Measurements from ENCODE around the gene TMEM109.

Gene TMEM109

DNA sequence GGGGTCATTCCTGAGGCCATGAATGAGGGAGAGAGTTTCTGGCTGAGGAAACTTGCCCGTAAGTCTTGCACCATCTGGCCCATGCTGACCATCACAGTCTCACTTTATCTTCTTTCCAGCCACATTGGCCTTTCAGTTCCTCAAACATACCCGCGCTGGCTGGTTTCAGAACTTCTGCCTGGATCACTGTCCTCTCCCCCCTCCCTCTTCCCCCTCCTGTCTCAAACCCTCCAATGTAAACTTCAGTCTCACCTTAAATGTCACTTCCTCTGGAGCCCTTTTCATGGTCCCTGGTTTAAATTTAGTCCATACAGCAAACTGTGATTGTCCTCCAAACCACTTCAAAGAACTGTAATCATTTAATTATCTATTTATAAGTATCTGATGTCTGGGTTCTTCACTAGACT lies 3.7 kb upstream of the TMEM109 start:
- H3K4me1 ChIP-seq: peaks cover 57% of the 10 kb centered on the region

DNA sequence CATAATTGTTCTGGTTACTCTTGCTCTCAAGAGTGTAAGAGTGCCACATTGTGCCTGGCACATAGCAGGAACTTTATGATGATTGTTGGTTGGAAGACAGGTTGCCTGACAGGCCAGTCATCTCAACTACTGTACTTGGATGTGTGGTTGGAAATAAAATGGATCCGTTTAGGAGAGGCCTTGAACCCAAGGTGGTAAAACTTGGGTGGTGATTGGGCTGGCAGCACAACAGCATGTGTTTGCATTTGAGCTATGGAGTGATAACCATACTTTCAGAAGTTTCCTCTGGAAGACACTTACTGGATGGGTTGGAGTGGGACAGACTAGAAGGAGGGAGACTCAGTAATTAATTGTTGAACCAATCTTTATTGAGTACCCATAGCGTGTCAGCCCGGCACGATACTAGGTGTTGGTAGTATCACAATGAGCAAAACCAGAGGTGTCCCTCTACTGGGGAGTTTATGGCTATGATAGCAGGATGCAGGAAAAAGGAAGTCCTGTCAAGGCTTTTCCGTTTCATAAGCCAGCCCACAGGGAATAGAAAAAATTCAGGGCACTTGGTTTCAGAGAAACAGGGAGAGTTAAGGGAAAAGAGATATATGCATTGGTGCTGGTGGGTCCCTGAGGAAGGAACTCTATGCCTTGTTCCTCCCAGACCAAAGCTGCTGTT lies 3.1 kb upstream of the TMEM109 start:
- no peak overlapping the region for H3K9ac ChIP-seq
- peaks cover 10% of the 10 kb centered on the region for H3K9me3 ChIP-seq
- no peaks in the 10 kb centered on the region for H3K36me3 ChIP-seq
- peaks cover 4% of the 10 kb centered on the region for H4K20me1 ChIP-seq
- H3K27ac ChIP-seq: peak overlapping the region; percentile 65
- peak overlapping the region; percentile 94 for H3K4me2 ChIP-seq
- no peaks in the 10 kb centered on the region for H3K27me3 ChIP-seq
- peaks cover 57% of the 10 kb centered on the region for H3K4me1 ChIP-seq
- 0 out of 2 replicates have a peak overlapping the region, but pooled peaks have one; percentile 12 for H3K4me3 ChIP-seq
- no peak for TF ChIP-seq Cebpa-rat (IDR thresholded peaks at IDR 0.05)

More for the DNA sequence above, 3.7 kb upstream of the TMEM109 start:
- 0 out of 2 replicates have a peak overlapping the region, but pooled peaks have one; percentile 0 for H3K4me3 ChIP-seq
- peaks cover 5% of the 10 kb centered on the region for H4K20me1 ChIP-seq
- H3K36me3 ChIP-seq: no peaks in the 10 kb centered on the region
- H3K9ac ChIP-seq: no peak overlapping the region
- H3K27ac ChIP-seq: peak overlapping the region; percentile 65
- H3K4me2 ChIP-seq: peak overlapping the region; percentile 94
- no peak for TF ChIP-seq Cebpa-rat (IDR thresholded peaks at IDR 0.05)
- peaks cover 10% of the 10 kb centered on the region for H3K9me3 ChIP-seq
- no peaks in the 10 kb centered on the region for H3K27me3 ChIP-seq

DNA sequence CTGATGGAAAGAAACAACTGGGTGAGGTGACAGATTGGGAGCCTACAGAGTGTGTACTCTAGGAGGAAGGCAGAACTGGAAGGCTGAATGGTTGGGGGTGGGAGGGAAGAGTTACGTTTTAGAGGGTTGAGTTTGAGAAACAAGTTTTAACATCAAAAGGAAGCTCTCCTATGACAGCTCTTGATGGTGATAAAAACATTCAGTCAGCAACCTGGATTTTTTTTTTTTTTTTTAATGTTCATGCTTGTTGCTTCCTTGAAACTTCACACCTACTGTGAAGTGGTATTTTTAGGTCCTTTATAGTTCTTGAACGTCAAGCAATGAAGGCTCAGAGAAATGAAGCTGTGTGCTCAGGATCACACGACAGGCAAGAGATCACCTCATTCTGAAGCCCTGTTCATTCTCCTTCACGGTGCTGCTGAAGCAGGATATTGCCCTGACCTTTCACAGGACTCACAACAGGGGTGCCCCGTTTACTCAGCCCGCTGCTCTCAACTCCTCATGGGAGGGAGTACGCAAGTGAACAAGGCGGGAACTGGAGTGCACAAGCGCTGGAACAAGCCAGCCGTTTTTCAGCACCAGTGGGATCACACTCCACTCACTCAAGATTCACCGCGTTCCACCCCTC lies 1.6 kb upstream of the TMEM109 start:
- Histone ChIP-seq H3K4me1 (peaks cover 63% of the 10 kb centered on the region), H3K4me3 (no peak overlapping the region), H3K36me3 (peaks cover 5% of the 10 kb centered on the region; the same call in 1 of the 2 replicates), H3K9ac (no peak overlapping the region), H4K20me1 (peaks cover 19% of the 10 kb centered on the region), H3K27me3 (no peaks in the 10 kb centered on the region), H3K9me3 (peaks cover 10% of the 10 kb centered on the region), H3K27ac (peak overlapping the region; percentile 93), H3K4me2 (peak overlapping the region; percentile 94)
- no peak for TF ChIP-seq Cebpa-rat (IDR thresholded peaks at IDR 0.05)

DNA sequence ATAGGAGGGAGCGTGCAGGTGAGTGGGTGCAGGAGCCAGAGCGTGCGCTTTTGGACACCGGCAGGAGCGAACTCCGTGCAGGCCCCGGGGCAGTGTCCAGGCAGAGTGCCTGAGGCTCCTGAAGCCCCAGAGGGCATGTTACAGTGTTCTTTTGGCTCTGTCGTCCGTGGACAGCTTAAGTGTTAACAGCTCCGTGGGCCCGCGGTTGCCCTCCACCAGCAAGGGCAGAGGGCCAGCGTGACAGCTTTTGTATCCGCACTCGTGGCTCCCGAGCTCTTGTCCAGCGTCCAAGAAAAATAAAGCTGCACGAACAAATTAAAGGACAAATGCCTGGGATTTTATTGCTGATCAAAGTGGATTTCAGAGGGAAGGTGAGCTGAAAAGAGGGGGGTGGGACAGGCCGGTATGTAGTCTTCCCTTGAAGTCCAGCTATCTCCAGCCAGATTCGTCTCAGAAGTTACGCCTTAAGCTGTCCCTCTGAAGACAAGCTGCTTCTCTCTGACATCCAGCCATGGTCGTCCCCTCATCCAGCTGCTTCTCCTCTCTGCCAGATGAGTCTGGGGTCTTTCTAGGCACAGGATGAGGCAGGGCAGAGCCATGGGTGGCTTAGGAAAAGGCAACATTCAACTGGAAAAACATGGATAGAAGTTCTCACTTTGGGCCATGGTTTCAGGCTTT lies 968 bp upstream of the TMEM109 start:
- Histone ChIP-seq H3K36me3 (peaks cover 12% of the 10 kb centered on the region), H3K27ac (peak overlapping the region; percentile 93), H3K4me2 (peak overlapping the region; percentile 94), H3K27me3 (no peaks in the 10 kb centered on the region), H3K4me1 (peaks cover 68% of the 10 kb centered on the region), H3K4me3 (peak overlapping the region; percentile 97), H4K20me1 (peaks cover 26% of the 10 kb centered on the region), H3K9ac (peak overlapping the region; percentile 92), H3K9me3 (peaks cover 10% of the 10 kb centered on the region)
- TF ChIP-seq Cebpa-rat (IDR thresholded peaks at IDR 0.05): no peak

DNA sequence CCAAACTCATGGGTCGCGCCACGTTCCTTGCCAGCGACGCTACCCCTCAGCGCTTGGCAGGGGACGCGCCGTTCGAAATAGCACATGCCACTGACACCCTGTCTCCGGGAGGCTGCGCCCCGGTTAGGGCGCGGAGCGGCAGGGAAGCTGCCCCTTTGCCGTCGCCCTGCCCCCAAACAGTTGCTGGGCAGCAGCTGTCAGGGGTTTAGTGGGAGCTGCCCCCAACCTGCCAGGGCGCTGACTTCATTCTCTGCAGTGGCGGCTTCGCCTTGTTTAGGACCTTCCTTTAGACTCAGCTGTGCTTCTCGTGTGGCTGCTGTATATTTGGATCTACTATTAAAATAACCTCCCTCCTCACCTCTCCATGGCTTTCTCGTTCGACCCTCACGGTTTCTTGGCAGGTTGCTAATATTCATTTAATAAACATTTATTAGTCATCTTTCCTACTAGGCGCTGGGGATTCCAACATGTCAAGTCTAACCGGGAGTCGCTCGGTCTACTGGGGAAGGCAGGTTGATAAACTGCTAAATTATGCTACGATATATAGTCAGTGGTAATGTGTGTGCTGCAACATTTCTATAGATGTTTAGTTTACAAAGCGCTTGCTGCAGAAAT lies 782 bp downstream of the TMEM109 start:
- peaks cover 5% of the 10 kb centered on the region for H3K9me3 ChIP-seq
- H3K27ac ChIP-seq: peak overlapping the region; percentile 93
- H3K4me2 ChIP-seq: peak overlapping the region; percentile 94
- H4K20me1 ChIP-seq: peaks cover 43% of the 10 kb centered on the region
- peak overlapping the region; percentile 92 for H3K9ac ChIP-seq
- peak overlapping the region; percentile 97 for H3K4me3 ChIP-seq
- TF ChIP-seq Cebpa-rat (IDR thresholded peaks at IDR 0.05): no peak
- H3K4me1 ChIP-seq: peaks cover 72% of the 10 kb centered on the region
- peaks cover 29% of the 10 kb centered on the region for H3K36me3 ChIP-seq
- H3K27me3 ChIP-seq: no peaks in the 10 kb centered on the region

DNA sequence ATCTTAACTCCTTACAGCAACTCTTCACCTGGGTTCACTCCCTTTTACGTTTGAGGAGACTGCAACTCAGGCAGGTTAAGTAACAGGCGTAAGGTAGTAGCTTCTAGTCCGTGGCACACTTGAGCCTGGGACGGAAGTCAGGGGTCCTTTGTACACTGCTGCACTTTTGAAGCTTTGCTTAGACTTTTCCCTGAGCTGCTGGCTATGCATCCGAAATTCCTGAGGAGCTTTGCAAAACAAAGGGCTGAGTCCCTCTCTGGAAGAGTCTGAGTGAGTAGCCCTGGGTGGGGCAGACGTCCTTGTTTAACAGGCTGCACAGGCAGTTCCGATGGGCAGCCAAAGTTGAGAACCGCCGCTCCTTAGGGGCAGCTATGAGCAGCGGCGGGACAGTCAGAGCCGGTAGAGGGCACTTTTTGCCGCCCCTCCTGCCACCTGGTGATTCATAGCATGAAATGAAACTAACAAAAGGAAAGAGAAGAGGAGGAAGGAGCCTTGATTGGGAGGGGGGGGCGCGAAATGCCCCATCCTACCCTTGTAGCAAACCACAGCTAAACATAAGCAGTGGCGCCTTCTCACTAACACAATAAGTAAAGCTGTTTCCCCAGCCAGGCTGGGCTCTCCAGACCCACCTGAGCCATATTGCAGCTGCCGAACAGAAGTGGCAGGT lies 1.4 kb downstream of the TMEM109 start:
- TF ChIP-seq Cebpa-rat (IDR thresholded peaks at IDR 0.05): no peak
- peaks cover 50% of the 10 kb centered on the region for H4K20me1 ChIP-seq
- peaks cover 66% of the 10 kb centered on the region for H3K4me1 ChIP-seq
- H3K9ac ChIP-seq: peak overlapping the region; percentile 92
- peak overlapping the region; percentile 97 for H3K4me3 ChIP-seq
- H3K27ac ChIP-seq: peak overlapping the region; percentile 93
- H3K27me3 ChIP-seq: no peaks in the 10 kb centered on the region
- H3K9me3 ChIP-seq: no peaks in the 10 kb centered on the region
- H3K36me3 ChIP-seq: peaks cover 36% of the 10 kb centered on the region
- peak overlapping the region; percentile 94 for H3K4me2 ChIP-seq

DNA sequence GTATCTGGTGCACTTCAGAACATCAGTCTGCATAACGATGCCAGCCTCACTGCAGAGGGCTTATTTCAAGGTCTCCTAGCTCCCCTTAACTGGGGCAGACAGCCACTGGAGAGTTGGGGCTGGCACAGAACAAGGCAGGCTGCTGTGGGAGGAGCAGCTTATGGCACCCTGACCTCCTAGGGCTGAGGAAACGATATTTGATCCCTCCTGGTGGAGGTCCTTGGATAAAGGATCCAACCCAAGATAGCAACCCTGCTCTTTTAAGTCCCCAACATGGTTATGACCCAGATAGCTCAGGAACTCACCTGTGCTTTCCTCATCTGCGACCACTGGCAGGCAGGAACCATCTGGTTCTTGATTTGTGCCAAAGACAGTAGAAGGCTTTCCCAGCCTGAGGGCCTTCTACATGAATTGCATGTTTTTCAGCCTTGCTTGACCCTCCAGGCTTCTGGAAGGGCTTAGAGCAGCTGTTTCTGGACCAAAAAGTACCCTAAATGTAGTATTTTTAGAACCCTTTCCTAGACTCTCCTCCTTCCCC lies 2.8 kb downstream of the TMEM109 start:
- Histone ChIP-seq H4K20me1 (peaks cover 63% of the 10 kb centered on the region), H3K27ac (no peak overlapping the region), H3K9me3 (no peaks in the 10 kb centered on the region), H3K4me2 (peak overlapping the region; percentile 94), H3K4me1 (peaks cover 54% of the 10 kb centered on the region), H3K9ac (no peak overlapping the region; the same call in 1 of the 2 replicates), H3K27me3 (no peaks in the 10 kb centered on the region), H3K4me3 (no peak overlapping the region), H3K36me3 (peaks cover 49% of the 10 kb centered on the region)
- TF ChIP-seq Cebpa-rat (IDR thresholded peaks at IDR 0.05): no peak

DNA sequence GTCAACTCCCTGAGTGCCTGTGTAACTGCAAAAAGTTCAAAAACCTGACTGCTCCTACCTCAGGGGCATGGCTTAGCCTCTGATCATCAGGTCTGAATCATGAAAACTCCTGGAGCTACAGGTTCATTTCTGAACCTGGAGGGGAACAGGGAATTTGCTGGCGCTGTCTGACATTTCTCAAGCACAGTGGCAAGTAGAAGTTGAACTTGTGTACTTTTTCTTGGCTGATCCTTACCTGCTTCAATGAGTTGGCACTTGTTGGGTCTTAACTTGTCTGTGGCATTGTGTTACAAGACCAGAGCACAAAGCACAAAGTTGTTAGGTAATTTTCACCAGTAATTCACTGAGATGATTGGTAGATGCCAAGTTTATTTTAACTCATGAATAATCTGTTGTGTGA lies 3.3 kb downstream of the TMEM109 start:
- H3K4me3 ChIP-seq: no peak overlapping the region
- peaks cover 69% of the 10 kb centered on the region for H4K20me1 ChIP-seq
- H3K4me2 ChIP-seq: 0 out of 2 replicates have a peak overlapping the region, but pooled peaks have one; percentile 94
- peaks cover 4% of the 10 kb centered on the region; the same call in 1 of the 2 replicates for H3K27me3 ChIP-seq
- H3K27ac ChIP-seq: no peak overlapping the region
- no peaks in the 10 kb centered on the region for H3K9me3 ChIP-seq
- peaks cover 54% of the 10 kb centered on the region for H3K4me1 ChIP-seq
- H3K9ac ChIP-seq: no peak overlapping the region
- TF ChIP-seq Cebpa-rat (IDR thresholded peaks at IDR 0.05): no peak
- H3K36me3 ChIP-seq: peaks cover 54% of the 10 kb centered on the region
